GM19455 (cell line): ENCODE data around the gene ARMH2.
A peak's percentile ranks its signal among the peaks of the same experiment; 100 is the strongest.

ENCODE experiments used
- ATAC-seq: cut with Tn5 transposase; IDR thresholded peaks from one replicate; pipeline ENCODE4 v1.9.1; 2021; ENCODE audit not compliant: unreplicated experiment

ARMH2 gene

DNA sequence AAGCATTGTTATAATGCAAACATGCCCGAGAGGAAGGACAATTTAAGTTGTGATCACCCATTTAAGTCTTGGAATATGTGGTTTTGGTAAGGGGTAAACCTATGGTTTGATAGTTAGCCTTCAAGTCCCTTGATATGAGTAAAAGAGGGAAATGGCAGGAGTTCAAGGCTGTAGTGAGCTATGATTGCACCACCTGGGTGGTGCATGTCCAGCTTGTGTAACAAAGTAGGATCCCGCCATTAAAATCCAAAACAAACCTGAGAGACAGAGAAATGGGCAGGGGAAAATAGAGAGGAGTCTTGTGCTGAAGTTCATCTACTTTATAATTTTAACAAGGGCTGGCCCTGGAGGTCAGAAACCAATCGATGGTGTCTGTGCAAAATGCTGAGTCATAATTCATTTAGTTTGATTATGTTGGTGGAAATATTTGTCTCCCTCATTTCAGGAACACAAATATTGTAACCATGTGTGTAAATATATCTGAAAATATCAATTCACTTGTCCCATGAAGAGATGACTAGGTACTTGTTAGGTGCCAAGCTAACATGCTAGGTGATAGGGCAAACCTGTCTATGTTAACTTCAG lies 23.2 kb upstream of the ARMH2 start:
- no peak for ATAC-seq

DNA sequence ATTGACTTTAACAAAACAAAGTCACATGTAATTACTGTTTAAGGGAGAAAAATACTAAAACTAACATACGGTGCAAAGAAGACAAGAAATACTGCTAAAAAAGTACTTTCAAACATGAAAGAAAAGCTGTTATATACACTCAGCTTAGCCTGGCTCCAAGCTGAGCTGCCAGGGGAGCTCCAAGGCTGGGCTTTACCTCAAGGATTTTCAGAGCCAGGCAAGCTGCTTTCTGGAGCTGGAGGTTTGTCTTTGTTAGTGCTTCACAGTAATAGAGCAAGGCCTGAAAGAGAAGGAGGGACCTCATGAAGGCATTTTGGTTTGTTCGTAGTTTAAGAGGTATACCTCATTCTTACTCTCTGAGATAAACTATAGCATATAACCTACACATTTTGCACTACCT lies 19.6 kb upstream of the ARMH2 start:
- no peak for ATAC-seq

DNA sequence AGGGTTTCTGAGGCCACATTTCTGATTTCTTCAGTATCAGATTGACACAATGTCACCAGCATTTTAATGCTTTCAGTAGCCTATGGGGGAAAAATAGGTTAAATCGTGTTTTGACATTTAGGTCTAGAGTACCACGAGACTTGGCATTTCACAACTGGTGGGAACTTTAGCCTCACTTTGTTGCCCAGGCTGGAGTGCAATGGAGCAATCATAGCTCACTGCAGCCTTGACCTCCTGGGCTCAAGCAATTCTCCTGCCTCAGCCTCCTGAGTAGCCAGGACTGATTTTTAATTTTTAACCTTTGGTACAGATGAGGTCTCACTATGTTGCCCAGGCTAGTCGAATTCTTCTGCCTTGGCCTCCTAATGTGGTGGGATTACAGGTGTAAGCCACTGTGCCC lies 11.0 kb upstream of the ARMH2 start:
- no peak for ATAC-seq

DNA sequence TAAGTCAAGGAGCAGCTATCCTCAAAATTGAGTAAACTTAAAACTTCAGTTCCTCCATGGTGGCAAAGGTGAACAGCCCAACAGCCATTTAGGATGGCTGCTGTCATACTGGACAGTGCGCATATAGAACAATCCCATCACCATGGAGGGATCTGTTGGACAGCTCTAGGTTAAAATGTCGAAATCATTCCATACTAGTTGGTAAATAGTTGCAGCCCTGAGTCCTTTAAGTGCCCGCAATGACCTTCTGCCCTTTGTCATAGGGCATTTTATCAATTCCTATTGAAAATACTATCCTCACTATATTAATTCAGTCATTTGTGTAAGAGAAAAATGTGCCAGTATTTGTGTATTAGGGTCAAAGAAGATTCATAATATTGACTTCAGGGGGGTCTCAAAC lies 8.9 kb upstream of the ARMH2 start:
- no peak for ATAC-seq

DNA sequence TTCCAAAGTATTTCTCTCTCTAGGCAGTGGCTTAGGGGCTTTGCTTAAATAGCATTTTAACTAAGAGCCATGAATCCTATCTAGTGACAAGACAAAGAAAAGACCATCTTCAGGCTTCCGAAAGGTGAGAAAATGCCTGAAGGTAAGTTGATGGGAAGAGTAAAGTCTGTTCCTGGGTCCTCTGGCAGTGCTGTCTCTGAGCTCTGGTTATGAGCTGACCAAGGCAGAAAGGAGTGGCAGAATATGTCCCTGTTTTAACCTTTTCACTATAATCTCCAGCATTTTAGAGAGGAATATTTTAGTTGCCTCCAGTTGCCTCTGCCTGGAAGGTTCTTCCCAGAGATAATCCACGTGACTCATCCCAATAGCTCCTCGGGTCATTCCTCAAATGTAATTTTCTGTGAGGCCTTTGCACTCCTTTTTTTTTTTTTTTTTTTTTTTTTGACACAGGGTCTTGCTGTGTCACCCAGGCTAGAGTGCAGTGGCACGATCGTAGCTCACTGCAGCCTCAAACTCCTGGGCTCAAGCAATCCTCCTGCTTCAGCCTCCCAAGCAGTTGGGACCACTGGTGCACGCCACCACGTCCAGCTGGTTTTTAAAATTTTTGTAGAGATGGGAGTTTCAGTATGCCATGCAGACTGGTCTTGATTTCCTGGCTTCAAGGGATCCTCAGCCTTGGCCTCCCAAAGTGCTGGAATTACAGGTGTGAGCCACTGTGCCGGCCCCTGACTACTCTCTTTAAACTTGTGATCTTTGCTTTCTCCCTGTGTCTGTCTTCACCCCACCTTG lies 3.7 kb upstream of the ARMH2 start:
- no peak for ATAC-seq

DNA sequence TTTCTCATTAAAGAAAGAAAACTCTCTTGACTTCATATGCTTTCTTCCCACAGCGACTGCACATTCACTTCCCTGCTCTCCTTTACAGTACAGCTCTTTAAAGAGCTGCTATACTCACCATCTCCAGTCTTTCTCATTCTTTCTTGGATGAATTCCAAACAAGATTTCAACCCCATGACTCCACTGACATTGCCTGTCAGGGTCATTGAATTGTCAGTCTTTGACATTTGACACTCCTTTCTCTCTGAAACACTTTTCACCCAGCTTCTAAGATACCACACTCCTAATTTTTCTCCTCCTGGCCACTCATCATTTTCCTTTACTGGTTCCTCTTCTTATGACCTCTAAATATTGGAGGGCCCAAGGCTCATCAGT lies 811 bp upstream of the ARMH2 start:
- ATAC-seq: no peak

DNA sequence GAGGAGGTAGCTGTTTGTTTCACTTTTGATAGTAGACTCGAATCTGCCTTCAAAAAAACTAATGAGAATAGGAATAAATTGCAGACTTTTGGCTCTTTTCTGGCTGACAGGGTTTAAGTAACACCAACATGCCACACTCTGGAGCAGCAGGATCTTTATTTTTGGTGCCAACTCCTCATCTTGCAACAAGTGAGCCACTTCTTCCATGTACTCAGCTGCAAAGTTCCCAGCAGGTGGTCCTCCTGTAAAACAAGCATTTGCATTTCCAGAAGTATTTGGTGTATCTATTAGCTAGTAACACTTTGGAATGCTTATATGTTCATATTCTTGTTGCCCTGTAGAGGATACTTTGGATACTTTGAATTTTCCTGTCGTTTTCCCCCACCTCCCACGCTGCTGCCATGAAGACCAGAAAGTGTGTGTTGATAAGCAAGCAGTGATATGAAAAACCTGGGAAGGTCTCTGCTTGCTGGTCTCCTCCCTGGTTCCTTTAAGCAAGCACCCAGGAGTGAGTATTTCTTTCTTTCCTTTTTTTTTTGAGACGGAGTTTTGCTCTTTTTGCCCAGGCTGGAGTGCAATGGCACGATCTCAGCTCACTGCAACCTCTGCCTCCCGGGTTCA lies 1.0 kb downstream of the ARMH2 start:
- ATAC-seq: no peak

DNA sequence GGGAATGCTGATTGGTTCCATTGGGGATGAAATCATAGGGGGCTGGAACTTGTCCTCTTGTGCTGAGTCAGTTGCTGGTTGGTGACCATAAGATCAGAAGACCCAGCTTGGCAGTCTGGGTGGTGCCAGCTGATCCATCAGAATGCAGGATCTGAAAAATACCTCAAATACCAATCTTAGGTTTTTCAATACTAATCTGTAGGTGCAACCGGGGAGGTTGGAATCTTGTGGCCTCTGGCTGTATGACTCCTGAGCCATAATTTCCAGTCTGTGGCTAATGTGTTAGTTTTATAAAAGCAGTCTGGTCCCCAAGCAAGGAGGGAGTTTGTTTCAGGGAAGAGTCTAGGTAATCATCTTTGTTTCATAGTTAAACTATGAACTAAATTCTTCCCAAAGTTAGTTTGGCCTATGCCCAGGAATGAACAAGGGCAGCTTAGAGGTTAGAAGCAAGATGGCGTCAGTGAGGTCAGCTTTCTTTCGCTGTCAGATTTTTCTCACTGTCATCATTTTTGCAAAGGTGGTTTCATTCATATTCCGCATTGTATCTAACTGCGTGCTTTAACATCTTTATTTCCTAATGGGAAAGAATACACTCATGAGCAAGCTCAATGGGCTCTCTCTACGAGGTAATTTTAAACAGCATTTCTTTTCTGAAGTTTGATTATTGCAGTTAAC lies 2.0 kb downstream of the ARMH2 start:
- ATAC-seq: no peak

DNA sequence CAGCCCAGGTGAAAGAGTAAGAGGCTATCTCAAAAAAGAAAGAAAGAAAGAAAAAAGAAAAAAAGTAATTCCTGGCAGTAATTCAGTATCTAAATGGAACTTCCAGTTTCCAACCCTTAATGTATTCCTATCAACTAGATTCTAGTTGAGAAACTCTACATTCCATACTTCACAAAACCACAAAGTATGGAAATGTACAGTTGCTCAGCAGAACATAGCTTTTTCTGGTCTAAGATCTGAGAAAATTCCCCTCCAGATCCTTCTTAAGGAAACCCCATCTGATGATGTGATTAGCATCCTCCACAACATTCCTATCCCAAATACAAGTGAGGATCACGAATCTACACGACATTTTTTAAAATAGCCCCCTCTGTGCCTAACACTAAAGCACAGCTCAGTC lies 3.6 kb downstream of the ARMH2 start:
- ATAC-seq: no peak

DNA sequence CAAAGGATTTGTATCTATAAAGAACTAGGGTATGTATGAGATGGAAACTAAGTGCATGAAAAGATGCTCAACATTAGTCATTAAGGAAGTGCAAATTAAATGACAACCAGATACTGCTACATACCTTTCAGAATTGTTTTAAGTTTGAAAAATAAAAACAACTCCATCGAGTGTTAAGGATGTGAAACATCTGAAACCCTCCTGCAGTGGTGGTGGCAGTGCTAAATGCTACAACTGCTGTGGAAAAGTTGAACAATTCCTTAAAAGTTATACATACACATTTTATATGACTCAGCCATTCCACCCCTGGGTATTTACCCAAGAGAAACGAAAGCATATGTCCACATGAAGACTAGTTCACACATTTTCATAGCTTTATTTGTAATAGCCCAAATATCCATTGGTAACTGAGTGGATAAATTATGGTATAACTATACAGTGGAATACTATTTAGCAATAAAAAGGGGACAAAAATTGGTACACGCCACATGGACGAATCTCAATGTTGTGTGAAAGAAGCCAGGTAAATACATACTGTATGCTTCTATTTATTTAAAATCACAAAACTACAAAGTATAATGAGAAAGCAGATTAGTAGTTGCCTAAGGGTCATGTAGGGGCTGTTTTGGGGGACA lies 10.6 kb downstream of the ARMH2 start:
- no peak for ATAC-seq

DNA sequence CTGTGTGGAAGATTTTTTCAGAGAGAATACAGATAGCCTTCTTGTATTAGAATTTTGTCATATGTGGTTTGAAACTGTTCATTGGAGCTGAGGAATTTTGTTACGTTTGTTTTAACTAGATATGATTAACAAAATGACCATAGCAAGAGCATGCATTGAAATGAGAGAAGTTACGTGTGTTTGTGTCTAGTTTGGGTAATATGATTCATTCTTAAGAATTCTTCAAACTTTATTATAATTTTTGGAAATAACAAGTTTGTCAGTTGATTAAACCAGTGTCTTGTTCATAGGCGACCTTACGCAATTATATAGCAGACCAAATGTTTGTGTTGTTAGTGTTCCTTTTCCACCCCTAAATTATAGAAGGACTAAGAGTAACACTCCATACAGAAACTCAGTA lies 18.5 kb downstream of the ARMH2 start:
- no peak for ATAC-seq

DNA sequence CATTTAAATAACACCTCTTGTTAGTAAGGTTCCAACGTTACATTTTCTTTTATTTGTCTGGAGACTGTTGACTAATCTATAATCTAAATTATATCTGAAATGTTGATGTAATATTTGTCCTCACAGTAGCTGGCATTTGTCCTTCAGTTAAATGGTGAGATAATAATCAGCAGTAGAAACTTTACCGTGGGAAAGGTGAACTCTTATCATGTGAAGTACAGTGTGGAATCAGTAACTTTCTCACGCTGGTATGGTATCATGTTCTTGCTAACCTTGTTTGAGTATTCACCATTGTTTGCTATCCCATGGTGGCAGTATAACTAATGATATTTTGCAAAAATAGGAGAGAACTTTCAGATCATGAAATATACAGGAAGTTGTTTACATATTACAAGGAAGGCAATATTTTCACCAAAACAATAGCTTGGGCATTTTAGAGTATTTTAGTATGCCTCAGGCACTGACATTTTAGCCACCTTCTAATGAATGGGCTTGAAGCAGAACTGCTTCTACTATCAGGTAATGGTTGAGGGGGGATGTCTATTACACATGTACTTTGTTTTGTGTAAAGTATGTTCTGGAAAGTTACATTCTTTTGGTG lies 19.2 kb downstream of the ARMH2 start:
- ATAC-seq: no peak

DNA sequence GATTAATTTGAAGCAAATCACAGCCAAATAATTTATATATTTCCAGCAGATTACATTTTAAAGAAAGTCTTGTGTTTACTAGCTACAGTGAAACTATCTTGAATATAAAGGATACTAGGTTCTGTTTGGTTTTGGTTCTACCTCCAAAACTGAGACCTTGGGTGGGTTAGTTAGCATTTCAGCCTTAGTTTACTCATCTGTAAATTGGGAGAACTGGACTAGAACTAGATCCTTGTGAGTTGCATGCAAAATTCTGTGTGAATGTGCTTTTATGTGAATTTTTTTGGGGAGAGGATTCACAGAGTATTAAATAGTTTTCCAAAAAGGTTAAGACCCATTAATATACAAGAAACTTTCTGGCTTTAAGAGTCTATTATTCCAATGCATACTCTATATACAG lies 19.8 kb downstream of the ARMH2 start:
- ATAC-seq: no peak

DNA sequence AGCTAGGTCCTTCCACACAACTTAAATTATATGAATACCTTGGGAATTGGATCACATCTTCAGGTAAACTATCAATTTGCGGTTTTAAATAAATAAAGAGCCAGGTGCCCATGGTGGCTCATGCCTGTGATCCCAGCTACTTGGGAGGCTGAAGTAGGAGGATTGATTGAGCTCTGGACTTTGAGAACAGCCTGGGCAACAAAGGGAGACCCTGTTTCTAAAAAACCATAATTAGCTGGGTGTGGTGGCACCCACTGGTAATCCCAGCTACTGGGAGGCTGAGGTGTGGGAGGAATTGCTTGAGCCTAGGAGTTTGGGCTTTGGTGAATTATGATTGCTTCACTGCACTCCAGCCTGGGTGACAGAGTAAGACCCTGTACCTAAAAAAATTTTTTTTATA lies 20.6 kb downstream of the ARMH2 start:
- no peak for ATAC-seq

DNA sequence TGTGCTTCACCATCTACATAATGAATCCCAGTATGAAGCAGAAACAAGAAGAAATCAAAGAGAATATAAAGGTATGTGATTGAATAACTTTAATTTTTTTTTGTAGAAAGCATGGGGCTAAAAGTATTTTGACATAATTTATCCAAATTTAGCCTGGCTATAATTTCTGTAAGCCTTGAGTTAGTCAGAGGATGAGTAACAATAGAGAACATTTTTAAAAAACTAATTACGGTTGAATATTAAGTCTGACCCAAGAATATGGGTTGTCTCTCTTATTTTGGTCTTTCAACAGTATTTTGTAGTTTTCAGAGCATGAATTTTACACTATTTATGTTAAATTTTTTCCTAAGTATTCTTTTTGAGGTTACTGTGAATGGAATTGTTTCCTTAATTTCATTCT lies 21.5 kb downstream of the ARMH2 start:
- no peak for ATAC-seq

DNA sequence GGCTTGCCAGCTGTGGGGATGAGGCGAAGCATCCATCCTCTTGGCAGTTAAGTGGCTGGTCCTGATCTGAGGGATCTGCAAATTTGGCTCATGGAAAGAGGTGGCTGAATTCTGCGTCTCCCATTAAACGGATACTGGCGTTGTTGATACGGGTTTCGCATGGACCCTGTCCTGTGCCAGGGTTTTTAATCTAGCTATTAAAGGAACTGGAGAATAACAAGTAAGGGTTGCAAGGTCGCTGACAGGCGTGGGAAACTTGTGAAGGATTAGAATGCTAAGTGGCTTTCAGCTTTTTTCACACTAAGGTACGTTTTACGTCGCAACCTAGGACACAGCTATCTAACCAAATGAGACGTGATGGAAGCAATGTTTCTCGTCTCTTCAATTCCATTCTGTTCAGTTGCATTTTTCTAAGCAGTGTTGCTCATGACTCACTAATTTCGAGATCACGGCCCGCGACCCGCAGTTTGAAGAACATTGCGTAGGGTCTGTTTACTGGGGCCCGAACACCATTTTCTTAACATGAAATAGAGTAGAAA lies 23.1 kb downstream of the ARMH2 start:
- peak; percentile 10 for ATAC-seq

DNA sequence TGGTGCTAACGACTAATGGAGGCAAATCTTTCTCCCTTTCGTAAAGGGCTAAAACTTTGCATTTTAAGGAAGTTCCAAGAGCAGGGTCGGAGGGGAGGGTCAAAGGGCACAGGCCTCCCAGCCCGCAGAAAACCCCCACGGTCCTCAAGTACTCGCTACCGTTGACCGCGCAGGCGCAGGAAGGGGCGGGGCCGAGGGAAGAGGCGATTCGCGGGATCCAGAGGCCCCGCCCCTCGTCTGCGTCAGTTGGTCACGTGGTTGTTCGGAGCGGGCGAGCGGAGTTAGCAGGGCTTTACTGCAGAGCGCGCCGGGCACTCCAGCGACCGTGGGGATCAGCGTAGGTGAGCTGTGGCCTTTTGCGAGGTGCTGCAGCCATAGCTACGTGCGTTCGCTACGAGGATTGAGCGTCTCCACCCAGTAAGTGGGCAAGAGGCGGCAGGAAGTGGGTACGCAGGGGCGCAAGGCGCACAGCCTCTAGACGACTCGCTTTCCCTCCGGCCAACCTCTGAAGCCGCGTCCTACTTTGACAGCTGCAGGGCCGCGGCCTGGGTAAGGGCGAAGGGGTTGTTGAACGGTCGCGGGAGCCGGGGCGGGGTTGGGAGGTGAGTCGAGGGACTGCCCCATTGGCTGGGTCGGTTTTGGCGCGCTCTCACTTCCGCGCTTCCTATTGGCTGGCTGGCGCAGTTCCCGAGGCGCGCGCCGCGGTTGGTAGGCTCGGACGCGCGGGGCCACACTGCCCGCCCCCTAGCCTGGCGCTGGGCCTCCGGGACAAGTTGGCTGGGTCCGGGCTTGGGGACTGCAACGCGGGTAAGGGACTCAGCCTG lies 23.8 kb downstream of the ARMH2 start, which contains the start of gene GMNN:
Gene GMNN (plus strand): TSS at position 242 of the 824 bp plus-strand sequence. CDS start 2,310 bp downstream, outside the sequence.
- peak; percentile 89 for ATAC-seq

DNA sequence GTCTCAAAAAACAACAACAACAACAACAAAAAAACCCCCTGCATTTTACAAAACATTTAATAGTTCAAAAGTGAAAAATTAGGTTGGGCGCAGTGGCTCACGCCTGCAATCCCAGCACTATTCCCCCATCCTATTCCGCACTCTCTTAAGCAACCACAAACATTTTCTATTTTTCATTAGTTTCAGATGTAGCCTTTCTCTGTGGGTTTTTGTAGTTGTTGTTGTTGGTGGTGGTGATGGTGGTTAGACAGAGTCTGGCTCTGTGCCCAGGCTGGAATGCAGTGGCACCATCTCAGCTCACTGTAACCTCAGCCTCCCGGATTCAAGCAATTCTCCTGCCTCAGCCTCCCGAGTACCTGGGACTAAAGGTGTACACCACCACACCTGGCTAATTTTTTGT lies 30.4 kb downstream of the ARMH2 start:
- no peak for ATAC-seq

DNA sequence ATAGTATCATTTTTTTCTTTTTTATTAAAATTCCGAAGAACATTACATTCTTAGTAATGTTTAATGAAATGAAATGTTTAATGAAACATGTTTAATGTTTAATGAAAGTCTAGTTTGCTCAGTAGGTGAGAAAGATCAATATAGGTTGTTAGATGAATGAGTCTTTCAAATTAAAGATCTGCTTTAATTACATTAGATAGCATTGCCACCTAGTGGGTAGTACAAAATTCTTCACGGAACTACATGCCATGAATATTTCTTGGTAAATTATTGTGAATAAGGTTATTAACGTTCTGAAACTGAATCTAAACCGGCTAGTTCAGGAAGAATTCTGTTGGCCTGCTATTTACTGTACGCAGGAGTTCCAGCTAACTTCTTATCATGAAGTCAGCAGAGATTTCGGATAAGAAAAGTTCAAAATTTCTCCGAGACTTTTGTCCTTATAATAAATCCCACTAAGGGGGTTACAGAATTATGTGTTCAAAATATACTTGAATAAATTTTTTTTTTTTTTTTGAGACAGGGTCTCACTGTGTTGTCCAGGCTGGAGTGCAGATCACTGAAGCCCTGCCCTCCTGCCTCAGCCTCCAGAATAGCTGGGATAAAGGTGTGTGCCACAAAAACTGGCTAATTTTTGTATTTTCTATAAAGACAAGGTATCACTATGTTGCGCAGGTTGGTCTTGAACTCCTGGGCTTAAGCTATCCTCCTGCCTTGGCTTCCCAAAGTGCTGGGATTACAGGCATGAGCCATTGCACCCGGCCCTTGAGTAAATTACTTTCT lies 31.8 kb downstream of the ARMH2 start:
- ATAC-seq: no peak
